ENCODE data around the gene TBX20.
"Not testable (repeated sequence)": the region's sequence is repeated elsewhere in the genome, so short reads cannot be mapped to it uniquely, and the experiment has no call there.

TBX20 gene

GRCh38 chr7:35255443-35256255, 1.7 kb upstream of the TBX20 start:
- DNase-seq: no peak

GRCh38 chr7:35254496-35255442, 869 bp upstream of the TBX20 start:
- DNase-seq: no peak

DNA sequence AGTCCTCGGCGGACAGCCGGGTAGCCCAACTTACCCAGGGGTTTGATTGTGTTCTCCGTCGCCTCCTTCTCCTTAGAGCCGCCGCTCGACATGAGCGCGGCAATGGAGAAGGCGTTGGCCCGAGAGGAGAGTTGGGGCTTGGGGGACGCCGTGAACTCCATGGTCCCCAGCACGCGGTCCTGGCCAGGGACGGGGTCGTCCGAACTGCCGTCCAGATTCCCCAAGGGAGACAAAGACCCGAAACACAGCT, 515 bp downstream of the TBX20 start:
- DNase-seq: no peak

DNA sequence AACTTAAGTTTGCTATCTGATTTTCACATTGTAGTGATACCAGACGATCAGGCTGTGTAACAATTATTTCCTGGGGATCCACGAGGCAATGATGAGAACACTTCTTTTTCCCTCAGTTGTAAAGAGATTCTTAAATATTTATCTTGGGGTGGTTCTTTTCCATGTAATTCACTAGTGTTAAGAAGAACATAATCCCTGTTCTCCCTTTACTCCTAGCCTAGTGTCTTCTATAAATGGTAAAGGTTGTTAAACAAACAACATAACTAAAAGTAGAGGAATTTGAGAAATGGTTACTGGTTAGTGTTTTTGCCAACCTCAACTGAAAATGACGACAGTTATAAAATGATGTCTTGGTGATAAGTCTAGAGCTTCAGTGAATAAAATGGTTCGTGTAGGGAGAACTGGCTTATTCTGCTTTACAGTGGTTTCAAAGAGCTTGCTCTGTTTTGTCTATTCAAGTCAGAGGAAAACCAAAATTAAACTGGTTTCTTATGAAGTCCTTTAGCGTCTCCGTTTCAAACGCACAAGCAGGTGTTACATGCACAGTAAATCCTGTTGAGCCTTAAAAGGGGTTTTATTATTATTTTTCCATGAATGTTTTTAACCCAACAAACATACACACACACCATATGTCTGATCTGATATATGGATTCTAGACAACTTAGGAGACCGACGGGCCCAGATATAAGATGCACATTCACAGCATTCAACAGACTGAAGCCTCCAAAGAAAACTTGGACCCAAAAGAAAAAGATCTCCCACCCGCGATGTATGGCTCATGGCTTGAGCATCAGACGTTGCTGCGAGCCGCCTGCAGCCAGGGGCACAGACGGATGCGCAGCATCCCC, 1.1 kb downstream of the TBX20 start:
- DNase-seq: no peak

- DNase-seq: no peak
Observed at GRCh38 chr7:35251606-35252310, 2.1 kb downstream of the TBX20 start.

DNA sequence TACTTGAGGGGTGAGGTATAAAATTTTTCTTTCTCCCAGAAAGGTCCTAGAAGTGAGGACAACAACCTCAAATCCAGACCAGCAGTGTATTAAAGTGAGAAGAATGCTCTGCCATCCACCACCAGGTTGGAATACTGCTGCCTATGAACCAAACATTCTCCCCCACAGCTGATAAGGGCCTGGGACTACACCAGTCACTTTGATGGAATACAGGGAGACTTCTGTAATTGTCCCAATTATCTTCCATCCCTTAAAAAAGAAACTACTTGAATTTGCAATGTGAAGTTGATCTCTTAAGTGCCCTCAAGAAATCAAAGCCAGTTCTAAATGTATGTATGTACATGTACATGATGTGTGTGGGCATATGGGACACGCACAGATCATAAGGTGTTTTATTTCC, 3.0 kb downstream of the TBX20 start:
- no peak for DNase-seq

DNA sequence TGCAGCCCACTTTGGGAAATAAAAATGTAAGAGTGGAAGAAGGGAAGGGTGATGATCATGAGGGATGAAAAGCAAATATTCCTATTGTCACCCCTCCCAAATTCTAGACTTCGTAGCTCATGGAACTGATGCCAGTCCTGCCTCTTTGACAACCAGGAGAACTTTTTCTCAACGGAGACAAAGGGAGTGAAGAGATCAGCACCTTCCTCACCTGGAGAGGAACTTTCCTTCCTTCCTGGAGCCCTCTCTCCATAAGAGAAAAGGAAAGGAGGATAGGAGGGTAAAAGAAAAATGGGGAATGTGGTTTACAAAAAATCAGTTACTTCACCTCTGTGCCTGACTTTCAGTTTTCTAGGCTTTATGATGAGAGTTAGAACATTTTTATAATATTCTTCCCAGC, 3.4 kb downstream of the TBX20 start:
- no peak for DNase-seq

- no peak for DNase-seq
Observed at GRCh38 chr7:35249537-35249907, 4.4 kb downstream of the TBX20 start.

GRCh38 chr7:35248576-35249536, 5.0 kb downstream of the TBX20 start:
- DNase-seq: no peak

DNA sequence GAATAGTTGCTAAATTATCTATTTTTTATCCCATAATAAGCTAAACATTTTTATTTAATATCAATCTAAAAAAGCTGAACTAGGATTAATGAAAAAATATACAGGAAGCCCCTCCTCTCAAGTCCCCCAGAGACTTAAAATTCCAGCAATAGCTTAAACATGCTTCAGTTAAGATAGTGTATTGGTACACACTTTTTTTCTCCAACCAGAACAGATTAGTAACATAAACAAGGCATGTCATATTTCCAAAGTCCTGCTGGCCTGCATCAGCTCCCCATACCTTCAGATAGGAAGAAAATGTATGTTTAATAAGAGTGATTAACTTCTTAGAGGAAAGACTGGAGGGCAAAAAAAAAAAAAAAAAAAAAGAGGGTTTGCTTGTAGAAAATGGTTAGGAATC, 7.1 kb downstream of the TBX20 start:
- no peak for DNase-seq

GRCh38 chr7:35241884-35242283, 12.0 kb downstream of the TBX20 start:
- no peak for DNase-seq

DNA sequence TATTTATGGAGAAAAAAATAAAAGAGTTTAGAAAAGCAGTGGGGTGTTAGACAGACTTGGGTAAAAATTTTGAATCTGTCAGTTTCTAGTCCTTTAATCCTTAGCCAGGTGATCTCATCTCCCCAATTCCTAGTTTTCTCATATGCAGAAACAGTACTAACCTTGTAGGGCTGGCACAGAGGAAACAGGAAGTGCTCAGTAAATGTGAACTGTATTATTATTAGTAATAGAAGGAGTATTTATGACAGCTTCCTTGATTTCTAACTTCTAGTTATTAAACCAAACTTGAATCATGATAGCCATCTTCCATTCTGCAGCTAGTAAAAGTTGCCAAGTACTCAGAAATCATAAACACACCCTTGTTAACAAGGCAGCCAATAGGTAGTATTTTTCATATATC, 12.5 kb downstream of the TBX20 start:
- no peak for DNase-seq

GRCh38 chr7:35241008-35241407, 12.9 kb downstream of the TBX20 start:
- not testable (repeated sequence) for DNase-seq

GRCh38 chr7:35238456-35238855, 15.4 kb downstream of the TBX20 start:
- not testable (repeated sequence) for DNase-seq

GRCh38 chr7:35232994-35233393, 20.9 kb downstream of the TBX20 start:
- no peak for DNase-seq

GRCh38 chr7:35231221-35231620, 22.7 kb downstream of the TBX20 start:
- DNase-seq: not testable (repeated sequence)

DNA sequence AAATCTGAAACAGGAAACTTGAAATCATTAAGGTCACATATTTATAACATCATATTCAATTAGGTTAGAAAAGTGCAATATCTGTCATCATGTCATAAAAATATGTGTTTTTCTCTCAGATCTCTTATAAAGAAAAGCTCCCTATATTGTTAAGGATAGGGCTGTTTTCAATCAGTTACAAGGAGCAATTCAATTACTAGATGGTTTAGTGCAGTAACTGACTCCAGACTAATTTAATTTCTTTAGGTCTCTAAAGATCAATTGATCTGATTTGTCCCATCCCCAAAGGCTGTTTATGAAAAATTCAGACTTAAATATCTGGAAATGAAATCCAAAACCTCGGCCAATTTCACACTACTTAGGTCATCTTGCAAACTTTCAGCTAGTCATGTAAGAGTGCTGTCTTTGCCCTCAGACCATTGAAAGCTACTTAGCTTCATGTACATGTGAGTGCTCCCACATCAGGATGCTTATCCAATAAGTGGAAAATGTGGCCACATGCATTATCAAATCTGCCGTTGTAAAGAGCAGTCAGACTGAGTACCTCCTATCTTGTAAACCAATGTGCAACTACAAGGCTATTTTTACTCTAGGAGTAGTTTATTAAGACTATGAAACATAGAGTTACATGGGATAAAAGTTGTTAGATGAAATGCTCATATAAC, 24.7 kb downstream of the TBX20 start:
- DNase-seq: not testable (repeated sequence)

GRCh38 chr7:35228496-35229051, 25.3 kb downstream of the TBX20 start:
- DNase-seq: not testable (repeated sequence)

DNA sequence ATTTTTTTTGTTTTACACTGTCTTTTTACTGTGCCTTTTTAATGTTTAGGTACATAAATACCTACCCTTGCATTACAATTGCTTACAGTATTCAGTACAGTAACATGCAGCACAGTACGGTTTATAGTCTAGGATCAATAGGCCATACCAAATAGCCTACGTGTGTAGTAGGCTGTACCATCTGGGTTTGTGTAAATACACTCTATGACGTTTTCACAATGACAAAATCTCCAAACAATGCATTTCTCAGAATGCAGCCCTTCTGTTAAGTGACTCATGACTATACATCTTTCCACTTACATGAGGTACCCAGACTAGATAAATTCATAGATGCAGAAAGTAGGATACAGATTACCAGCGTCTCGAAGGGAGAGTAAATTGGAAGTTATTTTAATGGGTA, 26.5 kb downstream of the TBX20 start:
- not testable (repeated sequence) for DNase-seq

- DNase-seq: not testable (repeated sequence)
Observed at GRCh38 chr7:35222445-35222844, 31.5 kb downstream of the TBX20 start.
